Mesodermal cell (in vitro differentiated cells): ENCODE results near the gene SND1.

ENCODE experiments used
- H3K27ac ChIP-seq: 2 replicates; pipeline ENCODE4 v1.7.0; 2013; ENCODE audit warnings: mild to moderate bottlenecking, low read depth, low read length, moderate library complexity; ENCODE audit not compliant: severe bottlenecking
- H3K36me3 ChIP-seq: 2 replicates; pipeline ENCODE4 v1.7.1; 2013; ENCODE audit warnings: mild to moderate bottlenecking, low read length, moderate library complexity; ENCODE audit not compliant: control insufficient read depth, insufficient read depth
- H3K4me1 ChIP-seq: one replicate; pipeline ENCODE4 v1.7.1; 2013; ENCODE audit warnings: mild to moderate bottlenecking, low read length; ENCODE audit not compliant: insufficient read depth, control insufficient read depth, poor library complexity, severe bottlenecking
- H3K4me3 ChIP-seq: 2 replicates; pipeline ENCODE4 v1.7.0; 2013; ENCODE audit warnings: low read length, control low read depth, mild to moderate bottlenecking; ENCODE audit not compliant: insufficient read depth, poor library complexity, severe bottlenecking; ENCODE audit errors: extremely low read depth
- H3K9me3 ChIP-seq: 2 replicates; pipeline ENCODE4 v1.7.1; 2013; ENCODE audit warnings: mild to moderate bottlenecking, low read length, moderate library complexity; ENCODE audit not compliant: control insufficient read depth
- WGBS, 2 experiments: methylation state at CpG; one replicate each; pipeline ENCODE4 v1.1.5; 2013; ENCODE audit warnings: missing lambda C conversion rate in 2 of 2; ENCODE audit not compliant: insufficient coverage in 2 of 2; 5-methylcytosine and 5-hydroxymethylcytosine counted together

The SND1 gene

DNA sequence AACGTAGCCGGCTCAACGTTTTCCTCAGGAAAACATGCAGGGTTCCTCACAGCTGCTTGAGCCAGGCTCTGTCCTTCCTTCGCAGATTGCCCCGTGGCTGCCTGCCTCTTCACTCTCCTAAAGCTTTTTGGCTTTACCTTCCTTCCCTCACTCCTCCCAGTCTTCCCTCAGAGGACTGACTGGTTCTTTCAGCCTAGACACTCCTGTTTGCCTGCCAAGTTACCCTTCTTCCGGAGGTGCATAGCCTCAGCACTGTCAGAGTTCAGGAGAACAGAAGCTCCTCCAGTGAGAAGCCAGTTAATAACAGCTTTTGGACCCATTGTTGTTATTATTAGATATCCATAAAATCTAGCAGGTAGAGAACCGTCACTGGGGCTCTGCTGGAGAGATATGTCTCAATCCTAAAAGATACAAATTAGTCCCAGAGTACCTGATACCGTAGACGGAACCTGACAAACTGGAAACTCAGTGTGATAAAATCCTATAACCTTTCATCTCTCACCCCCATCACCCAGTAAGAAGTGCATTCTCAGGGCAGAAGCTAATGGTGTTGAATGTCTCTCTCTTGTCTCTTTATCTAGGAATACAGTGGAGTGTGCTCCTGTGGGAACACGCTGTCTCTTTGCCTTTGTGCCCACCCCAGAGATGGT is 79.6 kb downstream of the SND1 start:
- Histone ChIP-seq H3K9me3 (no peaks in the 10 kb centered on the region), H3K27ac (no peak overlapping the region), H3K4me3 (no peak overlapping the region), H3K4me1 (peaks cover 12% of the 10 kb centered on the region), H3K36me3 (peaks cover 95% of the 10 kb centered on the region)
- 90 to 93% methylated on average over 7 to 9 of the region's 10 CpGs for WGBS, 2 experiments

DNA sequence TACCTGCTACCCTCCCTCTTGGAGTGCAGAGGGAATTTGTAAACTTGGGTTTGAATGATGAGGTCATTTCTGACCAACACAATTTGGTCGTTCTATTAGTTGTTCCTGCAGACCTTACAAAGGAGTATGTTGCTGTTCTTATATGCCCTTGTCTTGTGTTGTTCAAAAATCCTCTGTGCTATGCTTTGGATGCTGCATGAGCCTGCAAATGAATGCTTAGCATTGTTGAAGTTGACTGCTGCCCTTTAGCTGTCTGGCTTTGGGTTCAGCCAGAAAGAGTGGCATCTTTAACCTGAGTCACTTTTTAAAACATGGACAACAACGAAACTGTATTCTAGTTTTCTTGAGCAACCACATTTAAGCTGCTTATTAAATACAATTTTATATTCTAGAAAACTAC is 80.3 kb downstream of the SND1 start:
- 100% methylated on average over 1 of the region's 2 CpGs; no CpG with 5 or more reads in 1 of the 2 experiments for WGBS, 2 experiments
- peaks cover 95% of the 10 kb centered on the region for H3K36me3 ChIP-seq
- H3K9me3 ChIP-seq: no peaks in the 10 kb centered on the region
- no peak overlapping the region for H3K4me3 ChIP-seq
- H3K4me1 ChIP-seq: peaks cover 12% of the 10 kb centered on the region
- H3K27ac ChIP-seq: no peak overlapping the region

DNA sequence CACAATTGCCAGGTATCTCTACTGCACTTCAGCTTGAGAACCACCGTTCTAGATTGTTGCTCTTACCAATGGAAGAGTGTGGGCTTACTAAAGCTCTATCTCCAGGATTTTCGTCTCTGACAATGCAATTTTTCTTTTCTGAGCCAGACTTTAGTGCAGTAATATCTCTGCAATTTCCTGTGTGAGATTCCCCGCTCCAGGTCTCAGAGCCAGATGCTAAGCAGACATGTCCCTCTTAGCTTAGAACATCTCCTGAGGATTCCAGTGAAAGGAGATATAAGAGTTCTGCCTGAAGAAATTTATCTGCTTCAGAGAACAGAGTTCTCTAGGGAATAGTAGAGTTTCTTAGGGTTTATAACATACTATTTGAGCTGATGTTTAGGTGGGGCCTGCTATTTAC is 82.0 kb downstream of the SND1 start:
- WGBS, 2 experiments: 91 to 98% methylated on average over 2 to 3 of the region's 3 CpGs

DNA sequence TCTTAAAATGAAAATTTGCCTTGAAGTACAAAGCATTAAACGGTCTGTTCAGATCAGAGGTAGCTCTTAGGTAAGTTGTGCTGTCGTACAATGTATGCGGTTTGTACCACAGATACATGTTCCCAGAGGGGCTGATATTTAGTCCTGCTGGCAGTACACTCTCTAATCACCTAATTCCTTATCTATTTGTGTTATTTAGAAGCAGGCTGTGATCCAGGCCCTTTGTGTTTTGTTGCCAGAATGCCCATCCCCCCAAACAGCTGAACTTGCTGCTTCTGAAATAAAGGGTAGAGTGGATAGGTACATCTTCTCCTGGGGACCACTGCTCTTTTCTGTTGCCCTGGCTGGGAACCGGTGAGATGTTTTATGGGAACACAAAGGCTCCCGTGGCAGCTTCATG is 84.5 kb downstream of the SND1 start:
- Histone ChIP-seq H3K36me3 (peaks cover 84% of the 10 kb centered on the region), H3K4me3 (no peak overlapping the region), H3K27ac (no peak overlapping the region), H3K4me1 (peaks cover 12% of the 10 kb centered on the region), H3K9me3 (no peaks in the 10 kb centered on the region)
- WGBS, 2 experiments: 94 to 96% methylated on average over 2 to 4 of the region's 5 CpGs

More for the DNA sequence above, 82.0 kb downstream of the SND1 start:
- Histone ChIP-seq H3K4me1 (peaks cover 12% of the 10 kb centered on the region), H3K4me3 (no peak overlapping the region), H3K9me3 (no peaks in the 10 kb centered on the region), H3K27ac (no peak overlapping the region), H3K36me3 (peaks cover 91% of the 10 kb centered on the region)

DNA sequence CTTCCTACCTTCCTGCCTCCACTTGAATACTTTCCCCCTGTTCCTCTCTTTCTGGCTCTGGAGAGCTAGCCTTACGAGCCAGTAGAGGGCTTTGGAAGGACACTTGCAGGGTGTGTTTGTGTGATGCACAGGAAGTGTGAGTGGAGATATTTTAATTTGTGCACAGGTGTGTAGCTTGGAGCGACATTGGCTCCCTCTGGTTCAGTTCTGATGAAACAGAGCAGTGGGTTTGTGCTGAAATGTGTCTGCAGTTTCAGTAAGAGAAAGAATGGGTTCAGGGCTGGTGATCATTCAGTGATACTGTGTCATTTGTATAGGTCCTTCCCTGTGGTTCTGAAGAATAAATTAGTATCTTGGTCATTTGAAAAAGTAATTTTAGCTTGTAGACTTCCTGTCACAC is 86.9 kb downstream of the SND1 start:
- H3K27ac ChIP-seq: no peak overlapping the region
- no peak overlapping the region for H3K4me3 ChIP-seq
- peaks cover 76% of the 10 kb centered on the region for H3K36me3 ChIP-seq
- no peaks in the 10 kb centered on the region for H3K9me3 ChIP-seq
- peaks cover 5% of the 10 kb centered on the region for H3K4me1 ChIP-seq
- 100% methylated on average over 1 of the region's 2 CpGs for WGBS, 2 experiments

DNA sequence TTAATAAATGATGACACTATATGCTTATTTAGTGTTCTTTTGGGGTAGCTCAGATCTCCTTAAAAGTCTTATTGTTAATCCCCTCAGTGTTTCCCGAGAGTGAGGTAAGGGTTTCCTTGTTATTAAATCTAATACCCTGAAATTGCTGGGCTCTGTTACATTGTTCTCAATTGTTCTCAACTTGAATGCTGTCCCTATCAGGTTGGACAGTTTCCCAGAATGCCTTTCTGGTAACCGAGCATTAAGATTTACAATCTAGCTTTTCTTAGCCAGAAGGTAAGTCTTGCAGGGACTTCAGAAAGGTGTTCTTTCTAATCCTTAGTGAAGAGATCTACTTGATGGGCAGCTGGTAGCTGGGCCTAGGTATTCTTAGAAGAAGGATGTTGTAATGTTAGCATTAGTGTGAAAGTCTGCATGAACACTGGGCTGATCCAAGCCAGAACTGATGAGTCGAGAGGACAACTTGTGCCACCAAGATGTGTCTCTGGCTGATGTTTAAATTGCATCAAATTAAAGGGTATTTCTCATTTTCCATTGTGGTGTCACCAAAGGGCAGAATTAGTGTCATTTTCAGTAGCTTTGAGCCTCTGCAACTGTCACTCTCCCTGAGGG is 89.9 kb downstream of the SND1 start:
- H3K36me3 ChIP-seq: peaks cover 68% of the 10 kb centered on the region
- no peaks in the 10 kb centered on the region for H3K4me1 ChIP-seq
- H3K4me3 ChIP-seq: no peak overlapping the region
- no peaks in the 10 kb centered on the region for H3K9me3 ChIP-seq
- no peak overlapping the region for H3K27ac ChIP-seq
- 100% methylated on average over 2 of the region's 3 CpGs for WGBS, 2 experiments

DNA sequence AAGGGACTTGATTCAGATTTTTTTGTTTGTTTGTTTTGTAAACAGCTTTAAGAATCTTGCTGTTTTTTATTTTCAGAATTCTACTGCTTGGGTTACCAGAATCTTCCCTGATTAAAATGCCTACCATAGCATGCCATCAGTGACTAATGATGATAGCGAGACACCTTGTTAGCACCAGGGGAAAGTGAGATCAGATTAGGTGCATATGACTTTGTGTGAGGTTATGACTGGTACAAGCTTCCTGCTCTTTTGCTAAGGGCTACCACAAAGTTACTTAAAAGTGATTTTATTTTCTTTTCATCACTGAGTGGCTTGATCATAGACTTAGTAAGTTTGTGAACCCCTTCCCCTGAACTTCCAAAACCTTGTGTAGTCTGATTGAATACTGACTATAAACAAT is 93.5 kb downstream of the SND1 start:
- 100% methylated on average over 1 of the region's 1 CpG; no CpG with 5 or more reads in 1 of the 2 experiments for WGBS, 2 experiments
- H3K4me3 ChIP-seq: no peak overlapping the region
- H3K9me3 ChIP-seq: no peaks in the 10 kb centered on the region
- no peak overlapping the region for H3K27ac ChIP-seq
- peaks cover 55% of the 10 kb centered on the region for H3K36me3 ChIP-seq
- H3K4me1 ChIP-seq: no peaks in the 10 kb centered on the region

DNA sequence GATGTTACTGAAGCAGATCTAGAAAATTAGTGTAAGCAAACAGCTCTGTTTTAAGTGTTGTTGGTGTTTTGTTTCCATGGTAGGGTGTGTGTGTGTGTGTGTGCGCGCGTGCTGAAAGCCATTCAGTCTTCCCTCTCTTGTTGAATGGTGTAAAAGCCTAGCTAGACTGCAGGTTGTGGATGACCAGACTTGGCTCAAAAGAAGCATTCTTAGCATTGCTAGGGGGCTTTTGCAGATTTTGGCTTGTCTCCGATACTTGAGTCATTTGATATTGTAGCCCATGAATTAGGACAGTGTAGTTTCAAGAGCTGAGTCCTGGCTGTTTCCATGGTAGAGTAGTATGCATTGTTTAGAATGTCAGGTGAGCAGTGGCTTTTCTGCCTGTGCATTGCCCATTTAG is 99.1 kb downstream of the SND1 start:
- H3K36me3 ChIP-seq: peaks cover 22% of the 10 kb centered on the region
- H3K4me3 ChIP-seq: no peak overlapping the region
- no peaks in the 10 kb centered on the region for H3K9me3 ChIP-seq
- no peak overlapping the region for H3K27ac ChIP-seq
- 100% methylated on average over 3 to 4 of the region's 4 CpGs for WGBS, 2 experiments
- peaks cover 9% of the 10 kb centered on the region for H3K4me1 ChIP-seq

DNA sequence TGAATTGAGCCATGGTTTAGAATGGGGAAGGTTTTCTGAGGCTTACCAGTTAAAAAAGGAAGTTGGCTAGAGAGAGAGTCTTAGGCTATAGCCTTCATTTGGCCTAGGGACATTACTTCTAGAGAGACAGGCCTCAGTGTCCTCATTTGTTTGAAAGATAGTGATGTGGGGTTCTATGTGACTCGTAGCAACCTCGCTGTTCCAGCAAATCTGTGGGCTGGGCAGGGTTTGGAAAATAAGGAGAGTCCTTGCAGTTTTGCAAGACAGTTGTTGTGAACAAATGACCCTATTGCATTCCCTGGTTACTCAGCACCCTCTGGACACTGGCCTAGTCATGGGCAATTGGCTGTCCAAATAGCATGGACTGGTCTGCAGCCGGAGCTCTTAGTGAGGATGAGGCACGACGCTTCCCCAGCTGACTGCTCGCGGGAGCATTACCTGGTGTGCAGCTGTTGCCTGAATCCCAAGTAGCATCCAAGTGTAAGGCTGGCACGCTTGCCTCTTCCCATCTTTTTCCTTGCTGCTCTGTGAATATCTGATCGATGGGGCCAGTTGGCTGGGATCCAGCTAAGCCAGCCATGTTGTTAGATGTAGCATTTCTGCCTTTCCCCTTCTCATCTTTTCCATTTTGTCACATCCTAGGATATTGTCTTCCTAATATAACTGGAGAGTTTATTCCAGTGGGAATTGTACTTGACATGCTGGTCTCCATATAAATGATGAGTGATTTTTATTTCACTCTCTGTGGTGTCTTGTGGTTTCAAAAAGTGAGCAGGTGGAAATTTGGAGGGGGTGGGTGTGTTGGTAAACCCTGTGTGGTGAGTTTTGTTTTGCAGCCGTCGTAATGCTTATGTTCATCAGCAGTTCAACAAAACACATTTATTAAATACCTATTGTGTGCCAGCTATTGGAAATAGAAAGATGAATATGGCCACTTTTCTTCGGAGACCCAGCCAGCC is 99.8 kb downstream of the SND1 start:
- no peak overlapping the region for H3K27ac ChIP-seq
- peaks cover 17% of the 10 kb centered on the region for H3K36me3 ChIP-seq
- 99% methylated on average over 7 to 10 of the region's 12 CpGs for WGBS, 2 experiments
- H3K4me3 ChIP-seq: no peak overlapping the region
- no peaks in the 10 kb centered on the region for H3K9me3 ChIP-seq
- peaks cover 9% of the 10 kb centered on the region for H3K4me1 ChIP-seq

DNA sequence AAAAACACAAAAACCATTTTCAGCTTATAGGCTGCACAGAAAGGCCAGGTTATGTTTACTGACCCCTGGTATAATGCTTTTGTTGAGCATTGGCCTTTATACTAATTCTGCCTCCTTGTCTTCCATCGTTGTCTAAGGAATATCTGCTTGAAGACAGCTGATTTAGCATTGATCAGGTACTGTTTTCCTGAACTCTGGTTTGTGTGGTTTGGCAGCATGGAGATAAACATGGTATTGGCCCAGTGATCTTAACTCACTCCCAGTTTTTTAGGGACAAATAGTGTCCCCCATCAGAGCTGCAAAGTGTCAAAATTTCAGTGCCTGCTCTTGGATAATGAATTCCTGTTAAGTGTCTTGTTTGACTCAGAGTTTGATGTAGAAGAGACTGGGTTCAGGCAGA is 100.8 kb downstream of the SND1 start:
- WGBS, 2 experiments: 100% methylated on average over 1 of the region's 1 CpG; no CpG with 5 or more reads in 1 of the 2 experiments
- H3K36me3 ChIP-seq: peaks cover 18% of the 10 kb centered on the region

More for the DNA sequence above, 100.8 kb downstream of the SND1 start:
- Histone ChIP-seq H3K27ac (peak overlapping the region; percentile 18), H3K4me1 (peaks cover 9% of the 10 kb centered on the region), H3K9me3 (no peaks in the 10 kb centered on the region), H3K4me3 (no peak overlapping the region)
